ENCODE results near the gene BRD3OS. TPM values are rescaled to one million over a fixed set of nuclear protein-coding genes. Genes with fewer than 3 reads are reported as not detected.
A peak's percentile ranks its signal among the peaks of the same experiment; 100 is the strongest.

BRD3OS gene
- total RNA-seq, 4 donors from 2014 or later: 1.8 to 6.2 (median 4.3) TPM

- peaks cover 28 to 48% (median 36%) of the 10 kb centered on the region in 3 donors for H3K4me1 ChIP-seq
- H3K27ac ChIP-seq: no peak overlapping the region
- no peaks in the 10 kb centered on the region for H3K9me3 ChIP-seq
- no peak for DNase-seq
- TF ChIP-seq CTCF (IDR thresholded peaks at IDR 0.05) (no peak), POLR2A (IDR thresholded peaks at IDR 0.05) (no peak)
- H3K27me3 ChIP-seq: peaks cover 0 to 17% (median 0%) of the 10 kb centered on the region in 4 donors
- H3K4me3 ChIP-seq: peak overlapping the region in 1 of 4 donors; percentile 93
- WGBS, 2 donors: 75 to 84% methylated on average over 14 to 16 of the region's 24 CpGs
- H3K36me3 ChIP-seq: no peaks in the 10 kb centered on the region
- intact Hi-C loops (cut with DNase I): loop anchor here (5.0 kb wide), 1 partner anchor 197 kb away; no protein-coding TSS in a partner anchor
Observed at GRCh38 chr9:133989625-133990365, 35.5 kb upstream of the BRD3OS start.

- 0 to 37% methylated on average over 1 to 9 of the region's 31 CpGs for WGBS, 2 donors
- TF ChIP-seq POLR2A (IDR thresholded peaks at IDR 0.05) (no peak), CTCF (IDR thresholded peaks at IDR 0.05) (no peak)
- H3K27me3 ChIP-seq: peaks cover 0 to 25% (median 0%) of the 10 kb centered on the region in 4 donors
- intact Hi-C loops (cut with DNase I): loop anchor here (5.0 kb wide), 1 partner anchor 198 kb away; no protein-coding TSS in a partner anchor
- peak overlapping the region; percentile 60 to 93 (median 68) for H3K4me3 ChIP-seq
- H3K4me1 ChIP-seq: peaks cover 28 to 48% (median 36%) of the 10 kb centered on the region in 3 donors
- no peak for DNase-seq
- H3K9me3 ChIP-seq: no peaks in the 10 kb centered on the region
- H3K27ac ChIP-seq: peak overlapping the region; percentile 46 to 97 (median 92)
- H3K36me3 ChIP-seq: no peaks in the 10 kb centered on the region
Observed at GRCh38 chr9:133990366-133991213, 34.7 kb upstream of the BRD3OS start.

- peaks cover 28 to 48% (median 36%) of the 10 kb centered on the region in 3 donors for H3K4me1 ChIP-seq
- 0% methylated on average over 7 of the region's 82 CpGs; no CpG with 5 or more reads in 1 of the 2 donors for WGBS, 2 donors
- no peaks in the 10 kb centered on the region for H3K9me3 ChIP-seq
- H3K4me3 ChIP-seq: peak overlapping the region; percentile 60 to 93 (median 68)
- H3K27ac ChIP-seq: peak overlapping the region; percentile 46 to 97 (median 92)
- TF ChIP-seq POLR2A (IDR thresholded peaks at IDR 0.05): no peak
- no peak for DNase-seq
- no peaks in the 10 kb centered on the region for H3K36me3 ChIP-seq
- peaks cover 0 to 30% (median 0%) of the 10 kb centered on the region in 4 donors for H3K27me3 ChIP-seq
- intact Hi-C loops (cut with DNase I): loop anchor here (5.0 kb wide), 1 partner anchor 199 kb away; no protein-coding TSS in a partner anchor
Observed at GRCh38 chr9:133991214-133991921, 33.9 kb upstream of the BRD3OS start.

GRCh38 chr9:133991964-133992779 is 33.1 kb upstream of the BRD3OS start, which contains the start of gene VAV2:
TSS of gene VAV2 (minus strand) at chr9:133992324. CDS start at chr9:133992278, 46 bp downstream.
- TF ChIP-seq POLR2A (IDR thresholded peaks at IDR 0.05) (peak in 1 of 4 donors; percentile 27), CTCF (IDR thresholded peaks at IDR 0.05) (no peak)
- intact Hi-C loops (cut with DNase I): loop anchor here (5.0 kb wide), 1 partner anchor 200 kb away; no protein-coding TSS in a partner anchor
- WGBS, 2 donors: no CpG with 5 or more reads among the region's 124 CpGs
- peak within 1 kb of the TSS; percentile 85 to 97 (median 92) for H3K27ac ChIP-seq
- no peaks in the 10 kb centered on the region for H3K36me3 ChIP-seq
- H3K4me3 ChIP-seq: peak within 1 kb of the TSS; percentile 60 to 93 (median 68)
- peaks cover 0 to 37% (median 0%) of the 10 kb centered on the region in 4 donors for H3K27me3 ChIP-seq
- DNase-seq: no peak
- H3K4me1 ChIP-seq: peaks cover 28 to 48% (median 36%) of the 10 kb centered on the region in 3 donors
- H3K9me3 ChIP-seq: no peaks in the 10 kb centered on the region

Measured in esophagus squamous epithelium (tissue), 5 donors.